Measurements from ENCODE around the gene JARID2.

DNA sequence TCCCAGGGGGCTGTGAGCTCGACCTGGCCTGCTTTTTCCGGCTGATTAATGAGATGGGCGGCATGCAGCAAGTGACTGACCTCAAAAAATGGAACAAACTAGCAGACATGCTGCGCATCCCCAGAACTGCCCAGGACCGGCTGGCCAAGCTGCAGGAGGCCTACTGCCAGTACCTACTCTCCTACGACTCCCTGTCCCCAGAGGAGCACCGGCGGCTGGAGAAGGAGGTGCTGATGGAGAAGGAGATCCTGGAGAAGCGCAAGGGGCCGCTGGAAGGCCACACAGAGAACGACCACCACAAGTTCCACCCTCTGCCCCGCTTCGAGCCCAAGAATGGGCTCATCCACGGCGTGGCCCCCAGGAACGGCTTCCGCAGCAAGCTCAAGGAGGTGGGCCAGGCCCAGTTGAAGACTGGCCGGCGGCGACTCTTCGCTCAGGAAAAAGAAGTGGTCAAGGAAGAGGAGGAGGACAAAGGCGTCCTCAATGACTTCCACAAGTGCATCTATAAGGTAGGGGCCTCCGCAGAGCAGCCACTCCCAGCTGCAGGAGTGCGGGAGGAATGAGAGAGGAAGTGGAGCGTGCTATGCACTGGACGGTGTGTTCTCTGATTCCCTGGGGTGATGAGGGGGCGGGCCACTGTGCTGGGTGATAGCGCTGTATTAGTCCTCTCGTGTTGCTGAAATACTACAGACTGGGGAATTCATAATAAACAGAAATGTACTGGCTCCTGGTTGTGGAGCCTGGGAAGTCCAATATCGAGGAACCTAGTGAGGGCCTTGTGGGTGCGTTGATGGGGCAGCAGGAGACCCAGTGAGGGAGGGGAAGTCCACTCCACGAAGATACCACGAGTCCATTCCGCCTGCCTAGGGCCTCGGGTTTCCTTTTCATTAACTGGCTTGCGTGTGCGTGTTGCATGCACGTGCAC is 255.3 kb downstream of the JARID2 start:
- TF ChIP-seq, protein P1, sequence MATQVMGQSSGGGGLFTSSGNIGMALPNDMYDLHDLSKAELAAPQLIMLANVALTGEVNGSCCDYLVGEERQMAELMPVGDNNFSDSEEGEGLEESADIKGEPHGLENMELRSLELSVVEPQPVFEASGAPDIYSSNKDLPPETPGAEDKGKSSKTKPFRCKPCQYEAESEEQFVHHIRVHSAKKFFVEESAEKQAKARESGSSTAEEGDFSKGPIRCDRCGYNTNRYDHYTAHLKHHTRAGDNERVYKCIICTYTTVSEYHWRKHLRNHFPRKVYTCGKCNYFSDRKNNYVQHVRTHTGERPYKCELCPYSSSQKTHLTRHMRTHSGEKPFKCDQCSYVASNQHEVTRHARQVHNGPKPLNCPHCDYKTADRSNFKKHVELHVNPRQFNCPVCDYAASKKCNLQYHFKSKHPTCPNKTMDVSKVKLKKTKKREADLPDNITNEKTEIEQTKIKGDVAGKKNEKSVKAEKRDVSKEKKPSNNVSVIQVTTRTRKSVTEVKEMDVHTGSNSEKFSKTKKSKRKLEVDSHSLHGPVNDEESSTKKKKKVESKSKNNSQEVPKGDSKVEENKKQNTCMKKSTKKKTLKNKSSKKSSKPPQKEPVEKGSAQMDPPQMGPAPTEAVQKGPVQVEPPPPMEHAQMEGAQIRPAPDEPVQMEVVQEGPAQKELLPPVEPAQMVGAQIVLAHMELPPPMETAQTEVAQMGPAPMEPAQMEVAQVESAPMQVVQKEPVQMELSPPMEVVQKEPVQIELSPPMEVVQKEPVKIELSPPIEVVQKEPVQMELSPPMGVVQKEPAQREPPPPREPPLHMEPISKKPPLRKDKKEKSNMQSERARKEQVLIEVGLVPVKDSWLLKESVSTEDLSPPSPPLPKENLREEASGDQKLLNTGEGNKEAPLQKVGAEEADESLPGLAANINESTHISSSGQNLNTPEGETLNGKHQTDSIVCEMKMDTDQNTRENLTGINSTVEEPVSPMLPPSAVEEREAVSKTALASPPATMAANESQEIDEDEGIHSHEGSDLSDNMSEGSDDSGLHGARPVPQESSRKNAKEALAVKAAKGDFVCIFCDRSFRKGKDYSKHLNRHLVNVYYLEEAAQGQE (IDR thresholded peaks at IDR 0.05; ENCODE audit: insufficient read depth in 1 of 2, low read depth in 2 of 2, low read length in 2 of 2) = no peak
- no peak for TF ChIP-seq SIN3A (IDR thresholded peaks at IDR 0.05; ENCODE audit: borderline replicate concordance, insufficient read depth, low read length)
- TF ChIP-seq POLR2AphosphoS5 (IDR thresholded peaks at IDR 0.05; ENCODE audit: low read depth, low read length) = no peak
